HFFc6 (cell line): Measurements from ENCODE around the gene IQCE. TPM values are rescaled to one million over a fixed set of nuclear protein-coding genes. Genes with fewer than 3 reads are reported as not detected.

Experiments
- DNase-seq: peaks from one replicate; pipeline ENCODE4 v3.0.0-alpha.2; 2018
- H3K27ac Mint-ChIP-seq: 2 replicates; pipeline ENCODE4 v1.8.0; 2020; ENCODE audit warnings: mild to moderate bottlenecking, mixed read lengths
- H3K27me3 Mint-ChIP-seq: 2 replicates; pipeline ENCODE4 v1.8.0; 2021; ENCODE audit warnings: mild to moderate bottlenecking, moderate library complexity, mixed read lengths; ENCODE audit not compliant: insufficient read depth
- H3K36me3 Mint-ChIP-seq: 2 replicates; pipeline ENCODE4 v1.8.0; 2021; ENCODE audit warnings: low read depth, mixed read lengths
- H3K4me1 Mint-ChIP-seq: 2 replicates; pipeline ENCODE4 v1.8.0; 2020; ENCODE audit warnings: low read depth, mixed read lengths
- H3K4me3 Mint-ChIP-seq: 2 replicates; pipeline ENCODE4 v1.8.0; 2020; ENCODE audit warnings: mild to moderate bottlenecking, moderate library complexity, mixed read lengths
- H3K9me3 Mint-ChIP-seq: 2 replicates; pipeline ENCODE4 v1.8.0; 2020; ENCODE audit warnings: mild to moderate bottlenecking, mixed read lengths
- CTCF ChIP-seq: fragments of 200-600 bp; sonication (generic); IDR thresholded peaks from 2 replicates; pipeline ENCODE4 v1.5.0; 2021; ENCODE audit warnings: antibody characterized with exemption, mild to moderate bottlenecking
- total RNA-seq, 6 experiments: library from RNA; stranded (reverse); fragmentation: NEBNext Ultra II Directional; extraction: Animal tissue kit (Norgen Biotek cat#: 25700); gene quantifications; 2 replicates in 1 of 6; 3 replicates in 5 of 6; pipeline ENCODE4 v1.2.3, GENCODE V29; 2021

IQCE gene
- total RNA-seq, 6 experiments from 2014 or later = 14.9 to 18.1 (median 17.0) TPM

GRCh38 chr7:2546776-2547586, 11.8 kb upstream of the IQCE start:
- no peak overlapping the region for H3K27ac Mint-ChIP-seq
- no peak for TF ChIP-seq CTCF
- no peak for DNase-seq
- no peaks in the 10 kb centered on the region for H3K4me1 Mint-ChIP-seq
- H3K36me3 Mint-ChIP-seq = peaks cover 15% of the 10 kb centered on the region; the same call in 1 of the 2 replicates
- no peak overlapping the region for H3K4me3 Mint-ChIP-seq
- no peaks in the 10 kb centered on the region for H3K9me3 Mint-ChIP-seq
- H3K27me3 Mint-ChIP-seq = peaks cover 3% of the 10 kb centered on the region; the same call in 1 of the 2 replicates

GRCh38 chr7:2551418-2551817, 7.4 kb upstream of the IQCE start:
- no peak overlapping the region for H3K4me3 Mint-ChIP-seq
- H3K4me1 Mint-ChIP-seq = peaks cover 17% of the 10 kb centered on the region
- peaks cover 16% of the 10 kb centered on the region; the same call in 1 of the 2 replicates for H3K36me3 Mint-ChIP-seq

GRCh38 chr7:2553108-2553507, 5.7 kb upstream of the IQCE start:
- Mint-ChIP-seq H3K9me3 (no peaks in the 10 kb centered on the region), H3K27ac (peak overlapping the region; percentile 51; the same call in 1 of the 2 replicates), H3K4me3 (peak overlapping the region; percentile 41), H3K27me3 (no peaks in the 10 kb centered on the region), H3K4me1 (peaks cover 22% of the 10 kb centered on the region), H3K36me3 (peaks cover 14% of the 10 kb centered on the region; the same call in 1 of the 2 replicates)
- no peak for TF ChIP-seq CTCF
- no peak for DNase-seq

More at GRCh38 chr7:2551418-2551817, 7.4 kb upstream of the IQCE start:
- no peak for DNase-seq
- H3K27ac Mint-ChIP-seq = no peak overlapping the region
- TF ChIP-seq CTCF = no peak
- H3K27me3 Mint-ChIP-seq = no peaks in the 10 kb centered on the region
- no peaks in the 10 kb centered on the region for H3K9me3 Mint-ChIP-seq

GRCh38 chr7:2553831-2554581, 4.8 kb upstream of the IQCE start:
- Mint-ChIP-seq H3K4me1 (peaks cover 22% of the 10 kb centered on the region), H3K27me3 (no peaks in the 10 kb centered on the region), H3K27ac (peak overlapping the region; percentile 40; the same call in 1 of the 2 replicates), H3K9me3 (no peaks in the 10 kb centered on the region), H3K4me3 (peak overlapping the region; percentile 88), H3K36me3 (peaks cover 12% of the 10 kb centered on the region; the same call in 1 of the 2 replicates)
- no peak for DNase-seq
- TF ChIP-seq CTCF = no peak

- Mint-ChIP-seq H3K27me3 (no peaks in the 10 kb centered on the region), H3K4me3 (peak overlapping the region; percentile 88), H3K9me3 (no peaks in the 10 kb centered on the region), H3K27ac (peak overlapping the region; percentile 51; the same call in 1 of the 2 replicates), H3K36me3 (peaks cover 5% of the 10 kb centered on the region; the same call in 1 of the 2 replicates), H3K4me1 (peaks cover 23% of the 10 kb centered on the region)
- DNase-seq = no peak
- no peak for TF ChIP-seq CTCF
These were observed 4.1 kb upstream of the IQCE start for GRCh38 chr7:2554661-2555111.
